Common myeloid progenitor, CD34-positive (primary cell): ENCODE results near the gene GMPPA.

Experiments used
- CTCF ChIA-PET: fragments of 350-600 bp; sonication (Branson Sonifier 250); formaldehyde crosslinking; loops from one replicate; lab custom pipeline; 2021; ENCODE audit warnings: antibody characterized with exemption; lab: Charles Lee
- POLR2A ChIA-PET: fragments of 350-600 bp; sonication (Branson Sonifier 250); formaldehyde crosslinking; loops from one replicate; lab custom pipeline; 2021; ENCODE audit warnings: antibody characterized with exemption; lab: Charles Lee
- DNase-seq, 3 donors: peaks; one replicate each; pipeline versions ENCODE4 v3.0.0 to v3.0.0-alpha.2; 2013
- H3K27ac ChIP-seq, 2 experiments: 1 replicate in 1 of 2; 2 replicates in 1 of 2; pipeline ENCODE4 v1.7.0; 2013; ENCODE audit warnings: inconsistent platforms in 2 of 2, low read length in 2 of 2, mild to moderate bottlenecking in 2 of 2, low read depth in 1 of 2, moderate library complexity in 1 of 2; ENCODE audit not compliant: severe bottlenecking in 2 of 2, insufficient read depth in 1 of 2, poor library complexity in 1 of 2
- H3K27me3 ChIP-seq, 5 experiments: replicated peaks in 2 of 5; 1 replicate in 3 of 5; 2 replicates in 2 of 5; pipeline versions ENCODE4 v1.6.1 to v1.7.0; 2013; ENCODE audit warnings: low read length in 4 of 5, mild to moderate bottlenecking in 2 of 5, moderate library complexity in 2 of 5, inconsistent platforms in 1 of 5; ENCODE audit not compliant: insufficient read depth in 5 of 5, control insufficient read depth in 4 of 5
- H3K36me3 ChIP-seq, 4 experiments: 1 replicate in 2 of 4; 2 replicates in 2 of 4; pipeline versions ENCODE4 v1.6.1 to v1.7.0; 2013; ENCODE audit warnings: low read length in 3 of 4, control low read depth in 1 of 4, mild to moderate bottlenecking in 1 of 4; ENCODE audit not compliant: control insufficient read depth in 4 of 4, insufficient read depth in 4 of 4
- H3K4me1 ChIP-seq, 4 experiments: 1 replicate in 3 of 4; 2 replicates in 1 of 4; pipeline versions ENCODE4 v1.6.1 to v1.7.1; 2013; ENCODE audit warnings: low read length in 3 of 4, mild to moderate bottlenecking in 3 of 4, control low read depth in 1 of 4, inconsistent platforms in 1 of 4, moderate library complexity in 1 of 4; ENCODE audit not compliant: control insufficient read depth in 4 of 4, insufficient read depth in 4 of 4; ENCODE audit errors: control extremely low read depth in 1 of 4
- H3K4me3 ChIP-seq, 7 experiments: 1 replicate in 4 of 7; 2 replicates in 3 of 7; pipeline versions ENCODE4 v1.5.1 to v1.7.0; 2013; ENCODE audit warnings: mild to moderate bottlenecking in 7 of 7, low read length in 6 of 7, moderate library complexity in 6 of 7, inconsistent platforms in 2 of 7, low read depth in 2 of 7, control low read depth in 1 of 7; ENCODE audit not compliant: insufficient read depth in 4 of 7, control insufficient read depth in 1 of 7; ENCODE audit errors: extremely low read depth in 1 of 7
- H3K9me3 ChIP-seq, 5 experiments: 1 replicate in 4 of 5; 2 replicates in 1 of 5; pipeline versions ENCODE4 v1.6.1 to v1.7.1; 2013; ENCODE audit warnings: low read length in 4 of 5, mild to moderate bottlenecking in 2 of 5, inconsistent platforms in 1 of 5, low read depth in 1 of 5, moderate library complexity in 1 of 5; ENCODE audit not compliant: control insufficient read depth in 4 of 5, insufficient read depth in 2 of 5; ENCODE audit errors: control extremely low read depth in 1 of 5
- WGBS: methylation state at CpG from one replicate; pipeline ENCODE4 v1.1.5; 2013; ENCODE audit not compliant: insufficient coverage; 5-methylcytosine and 5-hydroxymethylcytosine counted together

The GMPPA gene

GRCh38 chr2:219508971-219509779, 10.5 kb downstream of the GMPPA start:
- no peak overlapping the region for H3K27ac ChIP-seq
- peaks cover 0 to 41% (median 37%) of the 10 kb centered on the region in 4 experiments for H3K4me1 ChIP-seq
- peaks cover 0 to 24% (median 13%) of the 10 kb centered on the region in 4 experiments for H3K36me3 ChIP-seq
- peak overlapping the region in 4 of 7 experiments; percentile 6 to 65 (median 36) for H3K4me3 ChIP-seq
- DNase-seq = peak in 2 of 3 donors; percentile 73 to 75
- CTCF ChIA-PET = interaction anchor here (0.9 to 60.5 kb wide), 4 partner anchors 15 to 106 kb away, joined by 3 to 1724 read pairs (median 865); partner anchors contain the start of genes ASIC4, CHPF, GMPPA and TMEM198
- H3K27me3 ChIP-seq = peaks cover 0 to 50% (median 17%) of the 10 kb centered on the region in 5 experiments
- POLR2A ChIA-PET = interaction anchor here (0.6 kb wide), 1 partner anchor 314 kb away, joined by 3 read pairs; no protein-coding TSS in a partner anchor
- 18% methylated on average over 6 of the region's 14 CpGs for WGBS
- H3K9me3 ChIP-seq = no peaks in the 10 kb centered on the region

GRCh38 chr2:219509780-219510511, 11.3 kb downstream of the GMPPA start:
- Histone ChIP-seq H3K4me3 (peak overlapping the region in 6 of 7 experiments; percentile 6 to 65 (median 42)), H3K27me3 (peaks cover 0 to 58% (median 20%) of the 10 kb centered on the region in 5 experiments), H3K27ac (no peak overlapping the region), H3K9me3 (no peaks in the 10 kb centered on the region), H3K4me1 (peaks cover 0 to 47% (median 45%) of the 10 kb centered on the region in 4 experiments), H3K36me3 (peaks cover 0 to 18% (median 7%) of the 10 kb centered on the region in 4 experiments)
- DNase-seq = peak; percentile 77 to 89 (median 79)
- WGBS = under 1% methylated on average over 19 of the region's 26 CpGs
- ChIA-PET CTCF (interaction anchor here (0.8 to 60.5 kb wide), 7 partner anchors 14 to 107 kb away, joined by 3 to 1724 read pairs (median 4); partner anchors contain the start of genes ASIC4, CHPF, GMPPA and TMEM198), POLR2A (interaction anchor here (0.6 to 1.2 kb wide), 3 partner anchors 12 to 24 kb away, joined by 3 to 4 read pairs (median 4); partner anchors contain the start of gene GMPPA)

GRCh38 chr2:219510512-219511135, 11.9 kb downstream of the GMPPA start:
- Histone ChIP-seq H3K27me3 (peaks cover 0 to 64% (median 20%) of the 10 kb centered on the region in 5 experiments), H3K36me3 (peaks cover 0 to 11% (median 5%) of the 10 kb centered on the region in 4 experiments), H3K27ac (no peak overlapping the region), H3K4me1 (peaks cover 0 to 49% (median 46%) of the 10 kb centered on the region in 4 experiments), H3K4me3 (peak overlapping the region in 3 of 7 experiments; percentile 6 to 65 (median 46)), H3K9me3 (no peaks in the 10 kb centered on the region)
- POLR2A ChIA-PET = interaction anchor here (0.6 to 1.2 kb wide), 3 partner anchors 12 to 24 kb away, joined by 3 to 4 read pairs (median 4); partner anchors contain the start of gene GMPPA
- WGBS = 14% methylated on average over 4 of the region's 22 CpGs
- CTCF ChIA-PET = interaction anchor here (0.8 to 60.5 kb wide), 6 partner anchors 14 to 107 kb away, joined by 3 to 1724 read pairs (median 5); partner anchors contain the start of genes ASIC4, CHPF, GMPPA and TMEM198
- DNase-seq = no peak

- H3K36me3 ChIP-seq = peaks cover 0 to 3% (median under 1%) of the 10 kb centered on the region in 4 experiments
- DNase-seq = no peak
- ChIA-PET POLR2A (no interaction called here), CTCF (interaction anchor here (0.7 to 60.5 kb wide), 5 partner anchors 13 to 105 kb away, joined by 3 to 1724 read pairs (median 4); partner anchors contain the start of genes ASIC4, CHPF, GMPPA and TMEM198)
- peaks cover 0 to 50% (median 46%) of the 10 kb centered on the region in 4 experiments for H3K4me1 ChIP-seq
- WGBS = 8% methylated on average over 6 of the region's 15 CpGs
- peaks cover 0 to 76% (median 25%) of the 10 kb centered on the region in 5 experiments for H3K27me3 ChIP-seq
- no peak overlapping the region for H3K27ac ChIP-seq
- H3K4me3 ChIP-seq = no peak overlapping the region
- no peaks in the 10 kb centered on the region for H3K9me3 ChIP-seq
Measured at GRCh38 chr2:219511547-219512325, 13.0 kb downstream of the GMPPA start.

- Histone ChIP-seq H3K4me3 (no peak overlapping the region), H3K9me3 (no peaks in the 10 kb centered on the region), H3K36me3 (no peaks in the 10 kb centered on the region), H3K27me3 (peaks cover 0 to 84% (median 30%) of the 10 kb centered on the region in 5 experiments), H3K27ac (no peak overlapping the region), H3K4me1 (peaks cover 0 to 57% (median 47%) of the 10 kb centered on the region in 4 experiments)
- WGBS = 15% methylated on average over 12 of the region's 16 CpGs
- POLR2A ChIA-PET = no interaction called here
- DNase-seq = no peak
- CTCF ChIA-PET = interaction anchor here (2.6 to 60.5 kb wide), 3 partner anchors 12 to 110 kb away, joined by 7 to 1724 read pairs (median 1724); partner anchors contain the start of genes ASIC4, CHPF, GMPPA and TMEM198
Measured at GRCh38 chr2:219512524-219513216, 14.0 kb downstream of the GMPPA start.
